Activated T-helper 9 cell treated with anti-CD3 and anti-CD28 coated beads, Interleukin-2, amount 50 U/mL, for 16 hours (primary cell): ENCODE measurements around the gene KSR2.

Experiments
- DNase-seq: peaks from one replicate; pipeline ENCODE4 v3.0.0-alpha.2; 2020; ENCODE audit warnings: low read depth

The KSR2 gene

DNA sequence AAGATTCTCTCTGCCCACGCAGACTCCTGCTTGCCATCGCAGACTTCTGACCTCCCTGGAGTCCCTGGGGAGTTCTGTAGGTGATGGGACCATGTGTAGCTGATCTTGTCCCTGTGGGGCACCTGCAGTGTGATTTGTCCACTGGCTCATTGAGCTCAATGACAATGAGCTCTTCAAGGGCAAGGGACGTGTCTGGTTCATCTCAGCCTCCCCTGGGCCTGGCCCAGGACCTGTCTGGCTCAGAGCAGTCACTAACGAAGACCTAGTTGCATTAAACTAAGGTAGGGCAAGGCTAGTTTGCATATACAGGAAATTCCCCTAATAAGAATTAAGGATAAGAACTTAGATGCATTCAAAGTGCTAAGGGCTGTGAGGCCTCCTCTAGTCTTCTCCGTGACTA lies 361.8 kb downstream of the KSR2 start:
- no peak for DNase-seq

DNA sequence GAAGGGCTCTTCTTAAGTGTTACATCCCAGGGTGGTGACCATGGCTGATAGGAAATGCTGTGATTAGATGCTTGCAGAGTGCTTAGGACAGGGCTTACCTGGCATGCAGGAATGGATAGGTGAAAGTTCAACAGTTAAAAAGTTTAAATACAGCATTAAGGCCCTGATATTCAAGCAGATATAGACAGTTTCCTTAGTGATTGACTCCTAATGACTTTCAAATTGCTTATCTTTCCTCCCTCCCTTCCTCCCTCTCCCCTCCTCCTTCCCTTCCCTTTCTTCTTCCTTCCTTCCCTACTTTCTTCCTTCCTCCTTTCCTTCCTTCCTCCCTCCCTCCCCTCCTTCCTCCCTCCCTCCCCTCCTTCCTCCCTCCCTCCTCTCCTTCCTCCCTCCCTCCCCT lies 362.8 kb downstream of the KSR2 start:
- DNase-seq = no peak

DNA sequence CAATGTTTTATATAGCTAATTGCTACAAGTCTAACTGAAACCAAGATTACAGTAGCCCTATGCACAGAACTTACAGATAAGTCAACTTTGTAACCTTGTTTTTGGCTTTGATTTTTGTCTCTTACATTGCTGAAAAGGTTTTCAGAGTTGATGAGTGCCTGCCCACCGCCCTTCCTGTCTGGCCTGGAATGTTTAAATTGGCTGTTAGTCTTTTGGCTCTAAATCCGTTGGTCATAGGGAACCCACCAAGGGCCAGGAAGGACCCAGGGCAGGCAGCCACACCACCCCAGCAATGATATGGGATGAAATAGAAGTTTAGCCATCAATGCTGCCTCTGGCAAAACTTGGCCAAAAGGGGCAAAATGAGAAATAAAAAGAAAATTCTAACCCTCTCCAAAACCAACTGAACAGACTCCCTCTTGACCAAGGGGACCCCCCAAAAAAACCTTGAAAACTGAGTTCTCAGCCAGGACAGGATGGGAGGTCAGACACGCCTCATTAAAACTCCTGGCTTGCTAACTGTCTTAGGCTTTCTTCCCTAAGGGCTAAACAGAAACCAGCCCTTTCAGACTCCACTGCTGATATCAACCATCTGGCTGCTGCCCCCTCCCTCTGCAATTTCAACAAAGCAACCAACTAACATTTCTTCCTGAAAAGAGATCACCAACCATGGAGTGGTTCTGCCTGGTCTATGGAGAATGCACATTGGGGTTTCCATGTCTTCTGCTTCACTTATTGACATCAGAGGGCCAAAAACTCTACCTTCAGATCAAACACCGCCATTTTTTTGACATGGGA lies 365.3 kb downstream of the KSR2 start:
- DNase-seq = no peak

DNA sequence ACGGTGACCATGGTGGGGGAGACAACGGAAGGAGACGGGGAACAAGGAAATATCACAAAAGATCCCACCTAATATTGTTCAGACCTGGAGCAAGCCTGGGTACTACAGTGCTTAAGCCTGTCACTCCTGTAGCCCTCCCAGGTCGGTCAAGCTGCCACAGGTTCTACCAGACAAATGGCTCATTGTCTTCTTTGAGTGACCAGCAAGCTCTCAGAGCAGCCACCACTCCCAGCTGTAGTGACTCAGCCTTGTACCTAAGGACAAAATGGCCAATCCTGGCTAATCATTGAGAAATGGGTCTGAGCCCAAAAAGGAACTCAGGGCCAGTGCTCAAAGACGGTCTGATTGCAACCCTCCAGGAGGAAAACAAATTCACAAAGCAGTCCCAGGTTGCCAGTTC lies 368.9 kb downstream of the KSR2 start:
- no peak for DNase-seq

DNA sequence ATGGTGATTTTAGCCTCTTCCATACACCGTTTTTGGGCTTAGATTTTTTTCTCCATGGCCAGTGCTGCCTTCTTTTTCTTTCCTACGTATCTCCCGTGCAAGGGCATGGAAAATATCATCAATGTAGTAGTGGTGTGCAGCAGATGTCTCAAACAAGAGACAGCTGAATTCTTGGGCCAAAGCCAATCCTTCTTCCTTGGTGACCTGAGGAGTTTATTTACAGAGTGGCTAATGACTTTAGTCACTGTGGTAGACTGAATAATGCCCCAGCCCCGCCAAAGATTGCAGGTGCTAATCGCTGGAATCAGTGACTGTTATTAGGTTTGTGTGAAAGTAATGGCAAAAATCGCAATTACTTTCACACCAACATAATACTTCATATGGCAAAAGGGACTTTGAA lies 371.8 kb downstream of the KSR2 start:
- DNase-seq = no peak

DNA sequence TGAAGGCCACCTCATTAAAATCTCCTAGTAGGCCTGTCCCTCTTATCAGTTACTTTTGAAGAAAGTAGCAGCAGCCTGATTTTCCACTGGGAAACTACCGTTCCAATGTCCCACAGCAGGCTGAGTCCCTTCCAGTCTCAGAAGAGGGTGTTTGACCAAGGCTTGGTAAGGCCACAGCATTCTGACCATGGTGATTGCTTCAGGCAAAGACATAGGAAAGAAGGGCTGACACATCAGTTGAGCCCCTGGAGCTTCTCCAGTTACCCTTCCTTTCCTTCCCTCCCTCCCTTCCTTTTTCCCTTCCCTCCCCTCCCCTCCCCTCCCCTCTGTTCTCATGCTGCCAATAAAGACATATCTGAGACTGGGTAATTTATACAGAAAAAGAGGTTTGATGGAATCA lies 373.0 kb downstream of the KSR2 start:
- DNase-seq = no peak

DNA sequence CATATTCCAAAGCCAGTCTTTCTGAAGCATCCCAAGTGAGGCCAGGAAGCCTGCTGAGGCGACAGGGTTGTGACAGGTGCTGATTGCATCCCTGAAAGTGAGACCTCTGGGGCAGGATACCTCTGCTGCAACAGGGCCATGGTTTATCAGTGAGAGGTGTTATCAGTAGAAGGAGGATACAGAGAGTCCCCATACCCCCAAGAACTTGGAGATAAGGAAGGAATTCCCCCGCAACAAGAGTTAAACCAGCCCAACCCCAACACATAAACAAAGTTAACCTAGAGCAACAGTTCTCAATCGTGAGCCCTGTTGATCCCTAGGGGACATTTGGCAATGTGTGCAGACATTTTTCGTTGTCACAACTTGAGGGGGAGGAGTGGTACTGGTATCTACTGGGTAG lies 374.3 kb downstream of the KSR2 start:
- no peak for DNase-seq

DNA sequence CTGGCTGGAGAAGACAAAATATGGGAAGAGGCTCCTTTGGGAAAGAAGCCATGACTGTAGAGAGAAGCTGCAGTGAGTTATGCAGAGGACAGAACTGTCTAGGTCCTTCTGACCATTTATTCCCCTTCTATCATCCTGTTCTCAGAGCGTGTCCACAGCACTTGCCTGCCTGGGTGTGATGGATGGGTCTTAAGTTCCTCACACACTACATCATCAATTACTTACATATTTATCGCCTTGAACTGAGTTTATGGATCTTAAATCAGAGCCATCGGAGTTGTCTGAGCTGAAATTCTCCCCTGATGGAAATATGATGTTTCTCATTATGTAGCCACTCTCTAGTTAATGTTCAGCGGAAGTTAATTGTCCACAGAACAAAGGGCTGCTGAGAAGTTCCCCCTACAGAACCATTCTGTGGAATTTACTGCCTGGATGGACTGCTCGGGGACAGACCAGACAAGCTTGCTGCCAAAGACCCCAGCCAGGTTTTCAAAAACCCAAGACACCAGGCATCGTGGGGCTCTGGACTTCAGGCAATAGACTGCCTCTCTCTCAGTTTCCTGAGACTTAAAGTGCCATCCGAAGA lies 374.9 kb downstream of the KSR2 start:
- no peak for DNase-seq

DNA sequence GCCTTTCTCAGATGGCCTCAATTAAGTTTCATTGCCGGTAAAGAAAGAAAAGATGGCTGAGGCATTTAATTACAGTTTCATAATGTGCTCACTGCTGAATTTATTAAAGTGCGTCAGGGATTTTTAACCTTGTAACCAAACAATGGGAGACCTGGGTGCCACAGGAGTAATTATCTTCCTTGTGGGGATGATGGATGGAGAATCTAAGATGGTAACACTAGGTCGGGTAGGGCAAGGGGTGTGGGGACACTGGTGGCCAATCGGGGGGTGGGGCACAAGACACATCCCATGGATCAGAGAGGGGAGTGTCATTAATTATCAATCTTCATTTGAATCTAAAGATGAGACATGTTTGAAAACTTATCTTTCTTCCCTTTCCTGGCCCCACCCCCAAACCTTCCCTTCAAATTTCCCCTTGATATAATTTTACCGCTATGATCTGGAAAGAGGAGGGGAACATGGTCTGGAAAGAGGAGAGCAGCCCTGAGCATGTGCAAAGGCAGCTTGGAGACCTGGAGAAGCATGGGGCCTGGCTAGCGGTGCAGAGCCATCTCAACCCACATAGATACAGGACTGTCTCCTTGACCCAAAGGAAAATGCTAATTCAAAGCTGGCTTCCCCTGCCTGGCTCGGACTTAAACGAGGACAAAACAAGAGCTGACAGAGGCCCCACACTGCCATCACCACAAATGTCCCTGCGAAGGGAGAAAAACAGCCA lies 376.0 kb downstream of the KSR2 start:
- DNase-seq = no peak

DNA sequence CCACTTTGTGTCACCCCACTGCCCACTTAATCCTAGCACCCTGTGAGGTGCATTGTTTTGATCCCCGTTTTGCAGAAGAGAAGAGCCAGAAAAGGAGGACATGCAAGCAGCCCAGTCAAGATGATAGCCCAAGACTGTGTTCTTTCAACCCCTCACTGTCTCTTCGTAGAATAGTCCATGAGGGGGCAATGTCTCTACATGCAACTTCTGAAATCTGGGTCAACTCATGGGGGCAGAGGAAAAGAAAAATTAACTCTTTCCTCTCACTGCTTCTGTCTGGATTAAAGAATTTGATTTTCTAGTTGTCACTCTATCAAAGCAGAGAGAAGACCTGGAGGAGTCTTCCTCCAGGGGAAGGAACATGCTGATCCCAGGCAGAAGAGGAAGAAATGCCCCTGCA lies 377.8 kb downstream of the KSR2 start:
- no peak for DNase-seq

DNA sequence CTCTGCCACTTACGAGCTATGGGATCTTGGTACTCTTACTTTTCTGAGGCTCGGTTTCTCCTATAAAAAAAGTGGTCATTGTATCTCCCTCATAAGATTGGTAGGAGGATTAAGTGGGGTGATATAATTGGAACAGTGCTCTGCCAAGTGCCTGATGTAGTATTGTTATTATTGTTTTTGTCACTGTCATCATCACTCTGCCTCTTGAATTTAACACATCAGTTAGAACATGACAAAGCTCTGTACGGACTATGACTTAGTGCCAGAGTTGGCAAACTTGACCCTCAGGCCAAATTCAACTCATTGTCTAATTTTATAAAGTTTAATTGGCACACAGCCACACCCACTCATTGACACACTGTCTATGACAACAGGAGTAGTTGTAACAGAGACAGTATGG lies 378.4 kb downstream of the KSR2 start:
- no peak for DNase-seq

DNA sequence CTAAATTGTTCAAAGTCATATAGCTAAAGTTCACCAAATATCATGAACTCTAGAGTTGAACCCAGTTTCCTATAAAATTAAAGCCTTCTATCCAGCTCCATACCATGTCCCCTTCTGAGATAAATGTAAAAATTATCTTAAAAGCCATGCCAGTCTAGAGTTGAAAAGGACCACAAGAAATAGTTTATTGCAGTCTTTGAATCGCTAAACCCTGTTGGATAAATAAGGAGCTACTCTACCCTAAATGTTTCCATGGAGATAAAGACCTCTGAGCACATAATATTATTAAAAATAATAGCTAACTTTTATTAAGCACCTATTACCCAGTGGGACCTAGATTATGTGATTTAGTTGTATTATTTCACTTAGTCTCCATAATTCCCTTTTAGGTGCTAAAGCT lies 379.8 kb downstream of the KSR2 start:
- DNase-seq = no peak

DNA sequence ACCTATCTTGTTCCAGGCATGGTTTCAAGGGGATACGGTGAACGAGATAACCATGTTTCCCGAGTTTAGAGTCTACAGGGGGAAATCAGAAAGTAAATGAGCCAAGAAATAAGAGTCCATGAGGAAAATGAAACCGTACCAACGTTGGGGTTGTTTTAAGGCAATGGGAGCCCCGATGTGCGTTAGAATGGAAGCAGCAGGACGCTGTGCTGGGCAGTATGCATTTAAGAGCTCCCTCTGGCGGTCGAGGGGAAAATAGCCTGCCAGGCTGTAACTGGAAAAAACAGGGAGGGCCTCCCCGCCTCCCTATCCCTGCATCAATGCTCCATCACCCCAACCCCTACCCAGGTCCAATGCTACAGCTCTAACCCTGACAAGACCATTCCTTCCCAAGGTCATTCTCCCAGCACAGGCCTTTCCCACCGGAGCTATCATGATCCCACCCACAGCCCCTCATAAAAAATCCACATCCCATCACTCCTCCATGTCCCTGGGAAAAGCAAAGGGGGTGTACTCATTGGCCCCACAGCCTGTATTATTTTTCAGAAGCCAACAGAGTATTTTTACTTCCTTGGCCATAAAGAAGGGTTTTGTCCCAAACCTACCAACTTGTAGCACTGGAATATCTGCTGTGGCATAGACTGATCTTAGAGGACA lies 381.0 kb downstream of the KSR2 start:
- DNase-seq = no peak

DNA sequence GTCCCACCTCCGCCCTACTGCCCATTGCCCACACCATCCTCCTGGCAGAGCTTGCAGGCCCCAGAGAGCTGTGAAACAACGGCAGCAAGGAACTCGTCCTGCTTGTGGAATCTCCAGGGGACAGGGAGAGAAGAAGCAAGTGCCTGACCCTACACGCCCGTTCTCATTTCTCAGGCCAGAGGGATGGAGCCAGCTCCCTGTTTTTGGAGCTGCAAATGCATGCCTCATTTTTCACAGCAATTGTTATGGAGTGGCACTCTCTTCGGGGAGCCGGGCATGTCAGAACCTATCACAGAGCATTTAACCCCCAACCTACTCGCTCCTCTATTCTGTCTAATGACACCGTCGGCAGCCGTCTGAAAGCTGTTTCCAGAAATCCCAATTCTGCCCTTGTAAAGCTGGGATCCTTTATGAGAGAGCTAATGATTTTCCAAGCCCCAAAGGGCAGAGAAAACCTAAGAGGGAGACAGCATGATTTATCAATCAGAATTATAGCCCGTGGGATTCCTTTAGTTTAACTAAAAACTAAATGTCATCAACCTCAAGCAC lies 385.0 kb downstream of the KSR2 start:
- no peak for DNase-seq

DNA sequence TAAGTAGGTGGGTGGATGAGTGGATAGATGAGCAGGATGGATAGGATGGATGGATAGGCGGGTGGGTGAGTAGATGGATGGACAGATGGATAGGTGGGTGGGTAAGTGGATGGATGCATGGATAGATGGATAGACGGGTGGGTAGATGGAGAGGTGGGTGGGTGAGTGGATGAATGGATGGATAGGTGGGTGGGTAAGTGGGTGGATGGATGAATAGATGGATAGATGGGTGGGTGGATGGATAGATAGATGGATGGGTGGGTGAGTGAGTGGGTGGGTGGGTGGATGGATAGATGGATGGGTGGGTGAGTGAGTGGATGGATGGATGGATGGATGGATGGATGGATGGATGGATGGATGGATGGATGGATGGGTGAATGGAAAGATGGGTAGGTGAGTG lies 385.7 kb downstream of the KSR2 start:
- no peak for DNase-seq

DNA sequence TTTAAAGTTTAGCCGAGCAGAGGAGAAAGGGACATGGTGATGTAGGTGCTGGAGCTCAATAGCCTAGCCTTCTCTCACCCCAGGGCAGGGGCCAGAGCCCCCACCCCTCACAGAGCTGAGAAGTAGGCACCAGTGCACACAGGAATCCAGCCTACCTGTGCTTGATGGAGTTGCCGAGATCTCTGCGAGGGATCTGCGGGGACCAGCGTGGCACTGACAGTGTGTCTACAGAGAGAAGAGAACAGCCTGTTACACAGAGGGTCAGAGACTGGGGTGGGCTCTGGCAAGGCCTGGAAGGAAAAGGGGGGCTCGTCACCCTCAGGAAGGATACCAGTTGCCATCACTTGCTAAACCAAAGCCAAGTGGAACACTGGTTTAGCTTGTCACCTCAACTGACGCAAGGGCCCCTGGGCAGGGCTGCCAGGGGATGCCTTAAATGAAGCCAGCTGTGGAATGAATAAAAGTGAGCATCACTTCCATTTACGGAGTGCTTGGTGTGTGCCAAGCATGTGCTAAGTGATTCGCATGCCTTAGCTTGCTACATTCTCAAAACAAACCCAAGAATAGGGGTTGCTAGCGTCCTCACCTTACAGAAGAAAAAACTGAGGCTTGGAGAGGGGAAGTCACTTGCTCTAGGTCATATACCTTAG lies 386.5 kb downstream of the KSR2 start:
- no peak for DNase-seq

DNA sequence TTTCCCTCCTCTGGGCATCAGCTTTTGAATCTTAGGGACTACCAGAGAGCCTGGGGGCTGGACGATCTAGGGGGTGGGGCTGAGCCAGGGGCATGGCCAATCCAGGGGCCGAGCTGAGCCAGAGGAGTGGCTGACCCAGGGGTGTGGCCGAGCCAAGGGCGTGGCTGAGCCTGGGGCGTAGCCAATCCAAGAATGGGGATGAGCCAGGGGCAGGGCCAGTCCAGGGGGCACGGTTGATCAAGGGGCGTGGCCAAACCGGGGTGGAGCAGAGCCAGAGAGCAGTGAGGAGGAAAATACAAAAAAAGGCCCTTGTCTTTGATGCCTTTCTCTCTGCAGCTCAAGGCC lies 388.1 kb downstream of the KSR2 start:
- DNase-seq = no peak

DNA sequence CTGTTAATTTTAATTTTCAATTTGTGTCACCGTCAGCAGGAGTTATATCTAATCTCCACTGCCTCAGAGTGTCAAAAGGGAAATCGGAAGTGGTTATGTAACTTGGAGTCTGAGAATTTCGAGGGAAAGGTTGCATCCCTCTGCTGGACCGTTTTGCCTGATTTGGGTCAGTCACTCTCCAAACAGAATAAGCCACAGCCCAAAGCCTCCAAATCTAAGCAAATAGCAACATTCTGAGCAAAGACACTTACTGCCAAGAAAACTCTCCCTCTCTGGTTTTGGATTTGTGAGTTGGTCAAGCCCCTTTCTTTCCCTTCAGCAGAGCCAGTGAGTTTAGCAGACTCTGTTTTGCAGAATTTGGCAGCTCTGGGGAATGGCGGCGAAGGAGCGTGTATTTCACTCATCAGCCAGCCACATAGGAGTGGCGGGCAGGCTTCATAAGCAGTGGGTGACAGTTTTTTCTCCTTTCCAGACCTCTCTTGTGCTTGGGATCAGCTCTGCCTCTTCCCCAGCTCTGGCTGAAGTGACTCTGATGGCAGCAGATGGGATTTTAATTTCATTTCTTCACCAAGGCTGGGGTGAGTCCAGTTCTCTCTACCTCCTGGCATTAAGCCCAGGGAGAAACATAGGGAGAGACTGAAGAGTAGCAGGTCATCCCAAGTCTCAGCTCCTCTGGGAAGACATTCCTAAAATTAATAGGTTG lies 388.6 kb downstream of the KSR2 start:
- no peak for DNase-seq

DNA sequence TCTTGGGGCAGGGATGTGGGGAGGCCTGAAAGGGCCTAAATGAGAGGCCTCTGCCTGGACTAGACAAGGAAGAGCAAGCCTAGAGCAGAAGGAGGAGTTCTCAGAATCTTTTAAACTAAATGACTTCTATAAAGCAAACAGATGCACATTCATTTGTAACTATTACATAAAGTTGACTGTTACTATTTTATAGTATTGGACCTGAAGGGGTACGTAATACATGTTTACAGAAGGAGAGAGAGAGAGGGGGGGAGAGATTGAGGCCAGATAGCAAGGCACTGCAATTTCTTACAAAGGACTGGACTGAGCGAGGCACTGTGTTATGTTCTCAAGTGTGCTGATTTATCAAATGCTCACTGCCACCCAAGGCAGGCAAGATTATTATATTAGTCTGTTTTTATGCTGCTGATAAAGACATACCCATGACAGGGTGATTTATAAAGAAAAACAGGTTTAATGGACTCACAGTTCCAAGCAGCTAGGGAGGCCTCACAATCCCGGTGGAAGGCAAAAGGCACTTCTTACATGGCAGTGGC lies 391.6 kb downstream of the KSR2 start:
- DNase-seq = no peak

DNA sequence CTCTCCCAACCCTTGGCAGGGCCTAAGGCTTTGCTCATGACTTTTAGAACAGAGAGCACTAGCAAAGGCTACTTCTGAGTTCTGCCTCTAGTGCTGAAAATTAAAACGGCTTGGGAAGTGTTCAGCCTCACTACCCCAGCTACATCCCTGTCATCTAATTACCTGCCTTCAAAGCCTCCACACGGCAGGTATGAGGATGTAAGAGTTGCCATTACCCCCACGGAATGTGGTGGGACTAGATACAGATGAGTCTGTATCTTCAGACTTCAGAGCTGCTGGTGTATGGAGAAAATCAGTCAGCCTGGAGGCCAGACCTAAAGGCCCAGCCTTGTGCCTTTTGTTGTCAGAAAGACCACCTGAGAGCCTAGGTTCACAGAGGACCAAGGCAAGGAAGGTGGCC lies 392.7 kb downstream of the KSR2 start:
- DNase-seq = no peak

DNA sequence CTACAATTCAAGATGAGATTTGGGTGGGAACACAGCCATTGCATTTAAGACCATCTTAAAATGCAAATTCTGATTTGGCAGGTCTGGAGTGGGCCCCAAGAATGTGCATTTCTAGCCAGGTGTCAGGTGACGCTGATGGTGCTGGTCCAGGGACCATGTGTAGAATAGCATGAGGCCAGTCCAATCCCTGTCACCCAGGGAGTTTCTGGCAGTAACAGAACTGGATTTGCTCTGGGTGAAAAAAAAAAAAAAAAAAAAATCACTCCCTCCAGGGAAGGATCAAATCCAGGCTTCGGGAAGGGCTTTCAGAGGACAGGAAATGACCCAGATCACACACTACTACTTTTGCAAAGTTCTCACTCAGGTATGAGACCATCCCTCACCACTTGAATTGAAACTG lies 394.1 kb downstream of the KSR2 start:
- no peak for DNase-seq
